ENCODE results near the gene CDH4. TPM values are rescaled to one million over a fixed set of nuclear protein-coding genes. Genes with fewer than 3 reads are reported as not detected.

Gene CDH4
- total RNA-seq, 1 donor from 2014 or later = 12.1 TPM

GRCh38 chr20:61343934-61344333 is 91.9 kb downstream of the CDH4 start:
- DNase-seq (ENCODE audit: low read depth) (no peak), FAIRE-seq (no peak)
- Histone ChIP-seq H3K36me3 (ENCODE audit: control insufficient read depth, insufficient read depth, low read length) (no peaks in the 10 kb centered on the region), H3K27me3 (ENCODE audit: control insufficient read depth, insufficient read depth, low read length) (no peaks in the 10 kb centered on the region), H3K4me3 (ENCODE audit: low read depth, low read length) (no peak overlapping the region)
- TF ChIP-seq CTCF (IDR thresholded peaks at IDR 0.05; ENCODE audit: insufficient read depth, low read length, severe bottlenecking) = no peak

- Histone ChIP-seq H3K36me3 (ENCODE audit: control insufficient read depth, insufficient read depth, low read length) (no peaks in the 10 kb centered on the region), H3K4me3 (ENCODE audit: low read depth, low read length) (no peak overlapping the region), H3K27me3 (ENCODE audit: control insufficient read depth, insufficient read depth, low read length) (no peaks in the 10 kb centered on the region)
- FAIRE-seq = no peak
- TF ChIP-seq CTCF (IDR thresholded peaks at IDR 0.05; ENCODE audit: insufficient read depth, low read length, severe bottlenecking) = no peak
- DNase-seq (ENCODE audit: low read depth) = no peak
These were observed 93.6 kb downstream of the CDH4 start for GRCh38 chr20:61345656-61346055.

- Histone ChIP-seq H3K4me3 (ENCODE audit: low read depth, low read length) (no peak overlapping the region), H3K36me3 (ENCODE audit: control insufficient read depth, insufficient read depth, low read length) (no peaks in the 10 kb centered on the region), H3K27me3 (ENCODE audit: control insufficient read depth, insufficient read depth, low read length) (no peaks in the 10 kb centered on the region)
- TF ChIP-seq CTCF (IDR thresholded peaks at IDR 0.05; ENCODE audit: insufficient read depth, low read length, severe bottlenecking) = no peak
- DNase-seq (ENCODE audit: low read depth) = no peak
- no peak for FAIRE-seq
These were observed 94.9 kb downstream of the CDH4 start for GRCh38 chr20:61346996-61347395.

GRCh38 chr20:61347443-61347842 is 95.4 kb downstream of the CDH4 start:
- no peak for FAIRE-seq
- no peaks in the 10 kb centered on the region for H3K36me3 ChIP-seq (ENCODE audit: control insufficient read depth, insufficient read depth, low read length)
- no peak for DNase-seq (ENCODE audit: low read depth)
- H3K4me3 ChIP-seq (ENCODE audit: low read depth, low read length) = no peak overlapping the region
- no peak for TF ChIP-seq CTCF (IDR thresholded peaks at IDR 0.05; ENCODE audit: insufficient read depth, low read length, severe bottlenecking)
- no peaks in the 10 kb centered on the region for H3K27me3 ChIP-seq (ENCODE audit: control insufficient read depth, insufficient read depth, low read length)

- no peak for DNase-seq (ENCODE audit: low read depth)
- H3K36me3 ChIP-seq (ENCODE audit: control insufficient read depth, insufficient read depth, low read length) = no peaks in the 10 kb centered on the region
- H3K4me3 ChIP-seq (ENCODE audit: low read depth, low read length) = no peak overlapping the region
- H3K27me3 ChIP-seq (ENCODE audit: control insufficient read depth, insufficient read depth, low read length) = no peaks in the 10 kb centered on the region
- no peak for FAIRE-seq
- no peak for TF ChIP-seq CTCF (IDR thresholded peaks at IDR 0.05; ENCODE audit: insufficient read depth, low read length, severe bottlenecking)
These were observed 97.5 kb downstream of the CDH4 start for GRCh38 chr20:61349447-61350165.
